Nephron (organoid): ENCODE results near the gene ACTR1A.

ENCODE experiments used
- H3K27ac Mint-ChIP-seq, 3 experiments: 2 replicates each; pipeline ENCODE4 v1.8.0; 2020; ENCODE audit warnings: mixed read lengths in 3 of 3, mild to moderate bottlenecking in 2 of 3, moderate library complexity in 1 of 3
- H3K27me3 Mint-ChIP-seq: 2 replicates; pipeline ENCODE4 v1.8.0; 2021; ENCODE audit warnings: low read depth, mild to moderate bottlenecking, moderate library complexity, mixed read lengths
- H3K36me3 Mint-ChIP-seq: 2 replicates; pipeline ENCODE4 v1.8.0; 2020; ENCODE audit warnings: low read depth, mixed read lengths
- H3K4me1 Mint-ChIP-seq: 2 replicates; pipeline ENCODE4 v1.8.0; 2020; ENCODE audit warnings: mixed read lengths
- H3K4me3 Mint-ChIP-seq, 3 experiments: 2 replicates each; pipeline ENCODE4 v1.8.0; 2020; ENCODE audit warnings: mild to moderate bottlenecking in 3 of 3, mixed read lengths in 3 of 3, moderate library complexity in 2 of 3
- H3K9me3 Mint-ChIP-seq: 2 replicates; pipeline ENCODE4 v1.8.0; 2020; ENCODE audit warnings: mixed read lengths
- TF ChIP-seq, protein P1 (sequence below), 3 experiments: fragments of 200-600 bp; sonication (generic); IDR thresholded peaks; one replicate each; pipeline ENCODE4 v1.5.0; 2021; ENCODE audit warnings: antibody characterized with exemption in 3 of 3; ENCODE audit not compliant: unreplicated experiment in 3 of 3

The ACTR1A gene

GRCh38 chr10:102434394-102435132 lies 67.9 kb downstream of the ACTR1A start:
- peaks cover 35% of the 10 kb centered on the region for H3K4me1 Mint-ChIP-seq
- H3K27me3 Mint-ChIP-seq = peaks cover 6% of the 10 kb centered on the region

DNA sequence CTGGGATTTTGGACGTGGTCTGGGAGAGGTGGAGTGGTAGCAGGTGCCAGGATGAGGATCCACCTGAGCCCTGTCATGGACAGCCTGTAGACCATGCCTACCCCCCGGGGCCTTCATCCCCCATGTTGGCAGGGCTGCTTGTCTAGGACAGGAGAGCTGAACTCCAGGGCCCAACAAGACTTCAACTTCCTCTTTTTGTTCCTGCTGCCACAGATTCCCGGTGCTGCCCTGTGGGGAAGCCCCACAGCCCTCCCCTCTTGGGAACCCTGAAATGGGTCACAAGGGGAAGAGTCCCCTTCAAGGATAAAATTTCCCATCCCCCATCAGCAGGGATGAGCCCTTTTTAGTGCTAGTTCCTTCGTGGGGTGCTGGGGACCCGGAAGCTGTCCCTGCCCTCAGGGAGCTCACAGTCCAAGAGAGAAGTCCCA lies 68.9 kb downstream of the ACTR1A start:
- TF ChIP-seq, protein P1, sequence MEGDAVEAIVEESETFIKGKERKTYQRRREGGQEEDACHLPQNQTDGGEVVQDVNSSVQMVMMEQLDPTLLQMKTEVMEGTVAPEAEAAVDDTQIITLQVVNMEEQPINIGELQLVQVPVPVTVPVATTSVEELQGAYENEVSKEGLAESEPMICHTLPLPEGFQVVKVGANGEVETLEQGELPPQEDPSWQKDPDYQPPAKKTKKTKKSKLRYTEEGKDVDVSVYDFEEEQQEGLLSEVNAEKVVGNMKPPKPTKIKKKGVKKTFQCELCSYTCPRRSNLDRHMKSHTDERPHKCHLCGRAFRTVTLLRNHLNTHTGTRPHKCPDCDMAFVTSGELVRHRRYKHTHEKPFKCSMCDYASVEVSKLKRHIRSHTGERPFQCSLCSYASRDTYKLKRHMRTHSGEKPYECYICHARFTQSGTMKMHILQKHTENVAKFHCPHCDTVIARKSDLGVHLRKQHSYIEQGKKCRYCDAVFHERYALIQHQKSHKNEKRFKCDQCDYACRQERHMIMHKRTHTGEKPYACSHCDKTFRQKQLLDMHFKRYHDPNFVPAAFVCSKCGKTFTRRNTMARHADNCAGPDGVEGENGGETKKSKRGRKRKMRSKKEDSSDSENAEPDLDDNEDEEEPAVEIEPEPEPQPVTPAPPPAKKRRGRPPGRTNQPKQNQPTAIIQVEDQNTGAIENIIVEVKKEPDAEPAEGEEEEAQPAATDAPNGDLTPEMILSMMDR (IDR thresholded peaks at IDR 0.05; ENCODE audit: unreplicated experiment in 3 of 3) = no peak
- H3K36me3 Mint-ChIP-seq = no peaks in the 10 kb centered on the region

More at GRCh38 chr10:102434394-102435132, 67.9 kb downstream of the ACTR1A start:
- H3K27ac Mint-ChIP-seq = peak overlapping the region; percentile 86 to 93 (median 93)
- no peaks in the 10 kb centered on the region for H3K9me3 Mint-ChIP-seq
- H3K36me3 Mint-ChIP-seq = no peaks in the 10 kb centered on the region
- peak overlapping the region; percentile 69 to 78 (median 77) for H3K4me3 Mint-ChIP-seq
- TF ChIP-seq, protein P1 (IDR thresholded peaks at IDR 0.05; ENCODE audit: unreplicated experiment in 3 of 3) = no peak

DNA sequence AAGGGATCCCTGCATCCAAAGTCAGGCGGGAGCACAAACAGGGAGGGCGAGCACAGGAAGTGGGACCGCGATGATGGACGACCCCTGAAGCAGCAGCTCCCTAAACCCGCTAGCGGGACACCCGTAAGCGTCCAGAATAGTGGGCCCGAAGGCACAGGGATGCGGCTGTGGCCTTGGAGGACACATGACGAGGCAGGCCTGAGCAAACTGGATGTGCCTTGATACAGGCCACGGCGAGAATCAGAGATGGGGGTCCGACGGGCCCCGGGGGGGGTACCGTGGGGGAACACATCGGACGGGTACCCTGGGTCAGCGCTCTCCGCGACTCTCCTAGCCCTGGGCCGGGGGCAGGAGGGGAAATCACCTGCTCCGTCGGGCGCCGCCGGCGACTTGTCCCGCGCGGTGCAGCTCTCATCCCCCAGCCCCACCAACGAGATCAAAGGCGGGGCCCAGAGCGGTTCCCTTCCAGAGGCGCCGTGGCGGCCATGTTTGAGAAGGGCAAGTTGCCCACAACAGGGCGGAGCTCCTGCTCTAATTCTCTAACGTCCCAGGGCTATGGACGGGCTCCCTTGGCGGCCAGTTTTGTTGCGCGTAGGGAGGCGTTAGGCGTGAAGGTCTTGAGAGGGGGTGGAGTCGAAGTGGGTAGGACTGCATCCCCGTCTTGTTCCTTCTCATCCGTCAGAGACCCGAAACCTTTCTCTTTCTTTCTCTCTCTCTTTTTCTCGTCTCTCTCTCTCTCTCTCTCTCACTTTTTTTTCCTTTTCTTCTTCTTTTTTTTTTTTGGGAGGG lies 70.2 kb downstream of the ACTR1A start, which contains the start of gene CUEDC2:
TSS of gene CUEDC2 (minus strand) at position 413 of the 789 bp plus-strand sequence. CDS start 7,386 bp downstream, outside the sequence.
- Mint-ChIP-seq H3K4me3 (peak within 1 kb of the TSS; percentile 97 to 98 (median 97)), H3K36me3 (no peaks in the 10 kb centered on the region), H3K4me1 (peaks cover 35% of the 10 kb centered on the region), H3K9me3 (no peaks in the 10 kb centered on the region), H3K27ac (peak within 1 kb of the TSS; percentile 89 to 96 (median 93)), H3K27me3 (peaks cover 6% of the 10 kb centered on the region)
- TF ChIP-seq, protein P1 (IDR thresholded peaks at IDR 0.05; ENCODE audit: unreplicated experiment in 3 of 3) = no peak

More for the DNA sequence above, 68.9 kb downstream of the ACTR1A start:
- H3K27me3 Mint-ChIP-seq = peaks cover 6% of the 10 kb centered on the region
- peaks cover 35% of the 10 kb centered on the region for H3K4me1 Mint-ChIP-seq
- H3K4me3 Mint-ChIP-seq = peak overlapping the region; percentile 52 to 97 (median 97)
- H3K27ac Mint-ChIP-seq = peak overlapping the region in 1 of 3 experiments; percentile 93
- H3K9me3 Mint-ChIP-seq = no peaks in the 10 kb centered on the region

GRCh38 chr10:102431452-102432124 lies 70.9 kb downstream of the ACTR1A start:
- H3K27me3 Mint-ChIP-seq = peaks cover 3% of the 10 kb centered on the region
- no peaks in the 10 kb centered on the region for H3K9me3 Mint-ChIP-seq
- no peaks in the 10 kb centered on the region for H3K36me3 Mint-ChIP-seq
- TF ChIP-seq, protein P1 (IDR thresholded peaks at IDR 0.05; ENCODE audit: unreplicated experiment in 3 of 3) = no peak
- H3K4me3 Mint-ChIP-seq = peak overlapping the region; percentile 97 to 98 (median 97)
- H3K27ac Mint-ChIP-seq = peak overlapping the region; percentile 89 to 96 (median 91)
- H3K4me1 Mint-ChIP-seq = peaks cover 32% of the 10 kb centered on the region

- Mint-ChIP-seq H3K4me3 (peak overlapping the region in 1 of 3 experiments; percentile 24), H3K9me3 (no peaks in the 10 kb centered on the region), H3K27me3 (no peaks in the 10 kb centered on the region), H3K36me3 (peaks cover 3% of the 10 kb centered on the region), H3K4me1 (peaks cover 12% of the 10 kb centered on the region), H3K27ac (no peak overlapping the region)
- TF ChIP-seq, protein P1 (IDR thresholded peaks at IDR 0.05; ENCODE audit: unreplicated experiment in 3 of 3) = no peak
Observed at GRCh38 chr10:102429468-102429867, 73.0 kb downstream of the ACTR1A start.
